ENCODE data around the gene SPON1.

DNA sequence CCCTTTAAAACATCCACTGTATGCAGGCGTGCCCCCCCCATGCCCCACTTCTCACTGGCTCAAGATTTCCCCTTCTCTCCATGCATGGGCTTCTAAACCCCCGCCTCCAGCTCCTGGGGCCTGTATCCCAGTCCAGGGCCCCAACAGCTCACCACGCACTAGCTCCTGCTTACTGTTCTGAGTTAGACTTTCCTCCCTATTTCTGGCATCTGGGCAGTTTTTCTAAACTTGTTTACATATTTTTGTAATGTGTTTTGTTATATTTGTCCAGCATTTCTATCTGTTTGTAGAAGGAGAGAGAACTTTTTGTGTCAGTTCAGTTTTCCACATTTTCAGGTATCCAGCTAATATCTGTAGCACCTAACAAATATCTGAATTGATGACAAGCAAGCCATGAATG, 178.5 kb downstream of the SPON1 start:
- TF ChIP-seq SP1 (IDR thresholded peaks at IDR 0.05) (no peak), CTCF (IDR thresholded peaks at IDR 0.05; ENCODE audit: low read depth, low read length, missing input control) (no peak), RXRA (IDR thresholded peaks at IDR 0.05) (no peak), JUND (IDR thresholded peaks at IDR 0.05) (no peak), FOXA1 (IDR thresholded peaks at IDR 0.05) (no peak), YY1 (IDR thresholded peaks at IDR 0.05) (no peak), EGR1 (IDR thresholded peaks at IDR 0.05; ENCODE audit: low read depth in 2 of 2) (no peak), TAF1 (conservative IDR thresholded peaks at IDR 0.05) (no peak), RAD21 (IDR thresholded peaks at IDR 0.05) (no peak), HNF4A (conservative IDR thresholded peaks at IDR 0.05) (no peak), ATF3 (IDR thresholded peaks at IDR 0.05) (no peak)
- TF ChIP-seq, protein P1, sequence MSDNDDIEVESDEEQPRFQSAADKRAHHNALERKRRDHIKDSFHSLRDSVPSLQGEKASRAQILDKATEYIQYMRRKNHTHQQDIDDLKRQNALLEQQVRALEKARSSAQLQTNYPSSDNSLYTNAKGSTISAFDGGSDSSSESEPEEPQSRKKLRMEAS (IDR thresholded peaks at IDR 0.05): no peak
- TF ChIP-seq, protein P2, sequence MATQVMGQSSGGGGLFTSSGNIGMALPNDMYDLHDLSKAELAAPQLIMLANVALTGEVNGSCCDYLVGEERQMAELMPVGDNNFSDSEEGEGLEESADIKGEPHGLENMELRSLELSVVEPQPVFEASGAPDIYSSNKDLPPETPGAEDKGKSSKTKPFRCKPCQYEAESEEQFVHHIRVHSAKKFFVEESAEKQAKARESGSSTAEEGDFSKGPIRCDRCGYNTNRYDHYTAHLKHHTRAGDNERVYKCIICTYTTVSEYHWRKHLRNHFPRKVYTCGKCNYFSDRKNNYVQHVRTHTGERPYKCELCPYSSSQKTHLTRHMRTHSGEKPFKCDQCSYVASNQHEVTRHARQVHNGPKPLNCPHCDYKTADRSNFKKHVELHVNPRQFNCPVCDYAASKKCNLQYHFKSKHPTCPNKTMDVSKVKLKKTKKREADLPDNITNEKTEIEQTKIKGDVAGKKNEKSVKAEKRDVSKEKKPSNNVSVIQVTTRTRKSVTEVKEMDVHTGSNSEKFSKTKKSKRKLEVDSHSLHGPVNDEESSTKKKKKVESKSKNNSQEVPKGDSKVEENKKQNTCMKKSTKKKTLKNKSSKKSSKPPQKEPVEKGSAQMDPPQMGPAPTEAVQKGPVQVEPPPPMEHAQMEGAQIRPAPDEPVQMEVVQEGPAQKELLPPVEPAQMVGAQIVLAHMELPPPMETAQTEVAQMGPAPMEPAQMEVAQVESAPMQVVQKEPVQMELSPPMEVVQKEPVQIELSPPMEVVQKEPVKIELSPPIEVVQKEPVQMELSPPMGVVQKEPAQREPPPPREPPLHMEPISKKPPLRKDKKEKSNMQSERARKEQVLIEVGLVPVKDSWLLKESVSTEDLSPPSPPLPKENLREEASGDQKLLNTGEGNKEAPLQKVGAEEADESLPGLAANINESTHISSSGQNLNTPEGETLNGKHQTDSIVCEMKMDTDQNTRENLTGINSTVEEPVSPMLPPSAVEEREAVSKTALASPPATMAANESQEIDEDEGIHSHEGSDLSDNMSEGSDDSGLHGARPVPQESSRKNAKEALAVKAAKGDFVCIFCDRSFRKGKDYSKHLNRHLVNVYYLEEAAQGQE (IDR thresholded peaks at IDR 0.05): no peak
